ENCODE data around the gene RPL27A. TPM values are rescaled to one million over a fixed set of nuclear protein-coding genes. Genes with fewer than 3 reads are reported as not detected.
A peak's percentile ranks its signal among the peaks of the same experiment; 100 is the strongest.

Gene RPL27A
- total RNA-seq, 1 experiment from 2014 or later = 1,055 TPM

DNA sequence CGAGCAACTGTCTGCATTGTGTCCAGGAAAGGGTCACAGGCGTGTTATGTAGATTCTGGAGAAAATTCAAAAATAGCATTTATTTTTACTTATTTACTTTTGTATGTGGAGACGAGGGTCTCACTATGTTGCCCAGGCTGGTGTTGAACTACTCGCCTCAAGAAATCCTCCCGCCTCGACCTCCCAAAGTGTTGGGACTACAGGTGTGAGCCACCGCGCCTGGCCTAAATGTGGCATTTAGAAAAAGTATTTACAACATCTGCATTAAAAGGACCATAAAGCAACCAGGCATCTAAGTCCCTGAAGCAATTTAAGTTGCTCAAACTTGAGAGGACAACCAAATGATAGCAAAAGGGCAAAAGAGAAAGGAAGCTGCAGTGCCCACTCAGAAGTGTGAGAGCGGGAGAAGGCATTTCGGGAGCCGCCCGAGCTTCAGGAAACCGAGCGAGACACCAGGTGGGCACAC is 722 bp upstream of the RPL27A start:
- H3K27ac ChIP-seq (ENCODE audit: low read depth, low read length) = peak overlapping the region; percentile 97
- POLR2A ChIA-PET = interaction anchor here (0.7 to 1.8 kb wide), 9 partner anchors 9 to 277 kb away, joined by 3 to 14 read pairs (median 4); partner anchors contain the start of gene AKIP1
- no peaks in the 10 kb centered on the region for H3K9me2 ChIP-seq (ENCODE audit: insufficient read depth)
- H3K4me2 ChIP-seq (ENCODE audit: low read length) = peak overlapping the region; percentile 80
- peaks cover 25 to 50% of the 10 kb centered on the region in 2 experiments for H3K36me3 ChIP-seq (ENCODE audit: control insufficient read depth in 1 of 2, insufficient read depth in 2 of 2, low read length in 2 of 2)
- no peaks in the 10 kb centered on the region for H3K27me3 ChIP-seq (ENCODE audit: insufficient read depth, low read length)
- TF ChIP-seq YY1 (IDR thresholded peaks at IDR 0.05; ENCODE audit: extremely low read depth, insufficient replicate concordance, low read depth, low read length) = no peak
- no peak for TF ChIP-seq SRF (IDR thresholded peaks at IDR 0.05; ENCODE audit: low read depth)
- TF ChIP-seq FOSL1 (IDR thresholded peaks at IDR 0.05; ENCODE audit: low read depth) = no peak
- TF ChIP-seq, protein P1, sequence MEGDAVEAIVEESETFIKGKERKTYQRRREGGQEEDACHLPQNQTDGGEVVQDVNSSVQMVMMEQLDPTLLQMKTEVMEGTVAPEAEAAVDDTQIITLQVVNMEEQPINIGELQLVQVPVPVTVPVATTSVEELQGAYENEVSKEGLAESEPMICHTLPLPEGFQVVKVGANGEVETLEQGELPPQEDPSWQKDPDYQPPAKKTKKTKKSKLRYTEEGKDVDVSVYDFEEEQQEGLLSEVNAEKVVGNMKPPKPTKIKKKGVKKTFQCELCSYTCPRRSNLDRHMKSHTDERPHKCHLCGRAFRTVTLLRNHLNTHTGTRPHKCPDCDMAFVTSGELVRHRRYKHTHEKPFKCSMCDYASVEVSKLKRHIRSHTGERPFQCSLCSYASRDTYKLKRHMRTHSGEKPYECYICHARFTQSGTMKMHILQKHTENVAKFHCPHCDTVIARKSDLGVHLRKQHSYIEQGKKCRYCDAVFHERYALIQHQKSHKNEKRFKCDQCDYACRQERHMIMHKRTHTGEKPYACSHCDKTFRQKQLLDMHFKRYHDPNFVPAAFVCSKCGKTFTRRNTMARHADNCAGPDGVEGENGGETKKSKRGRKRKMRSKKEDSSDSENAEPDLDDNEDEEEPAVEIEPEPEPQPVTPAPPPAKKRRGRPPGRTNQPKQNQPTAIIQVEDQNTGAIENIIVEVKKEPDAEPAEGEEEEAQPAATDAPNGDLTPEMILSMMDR (IDR thresholded peaks at IDR 0.05 in 2 of 3, conservative IDR thresholded peaks at IDR 0.05 in 1 of 3; ENCODE audit: borderline replicate concordance in 1 of 3, insufficient read depth in 1 of 3, low read depth in 2 of 3, low read length in 2 of 3) = no peak
- no peak for TF ChIP-seq RAD21 (IDR thresholded peaks at IDR 0.05; ENCODE audit: low read depth)
- TF ChIP-seq, protein P2, sequence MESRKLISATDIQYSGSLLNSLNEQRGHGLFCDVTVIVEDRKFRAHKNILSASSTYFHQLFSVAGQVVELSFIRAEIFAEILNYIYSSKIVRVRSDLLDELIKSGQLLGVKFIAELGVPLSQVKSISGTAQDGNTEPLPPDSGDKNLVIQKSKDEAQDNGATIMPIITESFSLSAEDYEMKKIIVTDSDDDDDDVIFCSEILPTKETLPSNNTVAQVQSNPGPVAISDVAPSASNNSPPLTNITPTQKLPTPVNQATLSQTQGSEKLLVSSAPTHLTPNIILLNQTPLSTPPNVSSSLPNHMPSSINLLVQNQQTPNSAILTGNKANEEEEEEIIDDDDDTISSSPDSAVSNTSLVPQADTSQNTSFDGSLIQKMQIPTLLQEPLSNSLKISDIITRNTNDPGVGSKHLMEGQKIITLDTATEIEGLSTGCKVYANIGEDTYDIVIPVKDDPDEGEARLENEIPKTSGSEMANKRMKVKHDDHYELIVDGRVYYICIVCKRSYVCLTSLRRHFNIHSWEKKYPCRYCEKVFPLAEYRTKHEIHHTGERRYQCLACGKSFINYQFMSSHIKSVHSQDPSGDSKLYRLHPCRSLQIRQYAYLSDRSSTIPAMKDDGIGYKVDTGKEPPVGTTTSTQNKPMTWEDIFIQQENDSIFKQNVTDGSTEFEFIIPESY (IDR thresholded peaks at IDR 0.05; ENCODE audit: extremely low read depth, insufficient replicate concordance, low read length) = no peak
- no peak for TF ChIP-seq EZH2 (IDR thresholded peaks at IDR 0.05)
- TF ChIP-seq EZH2phosphoT487 (IDR thresholded peaks at IDR 0.05; ENCODE audit: borderline replicate concordance) = no peak
- TF ChIP-seq JUND (IDR thresholded peaks at IDR 0.05) = no peak
- H4K20me1 ChIP-seq (ENCODE audit: insufficient read depth) = peaks cover 3% of the 10 kb centered on the region; the same call in 1 of the 2 replicates
- CTCF ChIA-PET = no interaction called here
- BruUV-seq (replicated peaks) = TSS peak; percentile 76
- RAD21 ChIA-PET (ENCODE audit: low non-redundant PET in 1 of 2, low total read pairs in 2 of 2, uncharacterized antibody in 2 of 2, unreplicated experiment in 2 of 2) = no interaction called here
- peaks cover 55% of the 10 kb centered on the region for H3K79me2 ChIP-seq (ENCODE audit: insufficient read depth, low read length)
- ATAC-seq = peak; percentile 4; the same call in 1 of the 2 replicates
- H2AFZ ChIP-seq (ENCODE audit: low read depth, low read length, poor library complexity, severe bottlenecking) = no peak overlapping the region
- peaks cover 21 to 36% of the 10 kb centered on the region in 2 experiments for H3K4me1 ChIP-seq (ENCODE audit: control insufficient read depth in 1 of 2, insufficient read depth in 2 of 2, low read length in 2 of 2)
- no peak for DNase-seq (ENCODE audit: low read depth, low spot score)
- peak overlapping the region; percentile 76 to 93 for H3K4me3 ChIP-seq (replicated peaks in 1 of 2; ENCODE audit: low read depth in 1 of 2, low read length in 2 of 2)
- H3K9me3 ChIP-seq (ENCODE audit: control insufficient read depth in 1 of 2, insufficient read depth in 1 of 2, low read depth in 1 of 2, low read length in 2 of 2) = no peaks in the 10 kb centered on the region
- peak overlapping the region; percentile 99 for H3K9ac ChIP-seq (ENCODE audit: low read length)
- intact Hi-C loops (cut with micrococcal nuclease) = no loop called here
